H1 (cell line): ENCODE measurements around the gene CAMKK1. TPM values are rescaled to one million over a fixed set of nuclear protein-coding genes. Genes with fewer than 3 reads are reported as not detected.
A peak's percentile ranks its signal among the peaks of the same experiment; 100 is the strongest.

Experiments used
- CTCF ChIA-PET: fragments of 300-600 bp; sonication (Branson Sonifier 250); formaldehyde crosslinking; loops from one replicate; lab custom pipeline; 2021; ENCODE audit not compliant: partially characterized antibody; lab: Charles Lee
- POLR2A ChIA-PET: fragments of 300-600 bp; sonication (Branson Sonifier 250); formaldehyde crosslinking; loops from one replicate; lab custom pipeline; 2021; ENCODE audit warnings: inconsistent platforms; ENCODE audit not compliant: partially characterized antibody; lab: Charles Lee
- DNase-seq, 2 experiments: peaks; one replicate each; pipeline versions ENCODE4 v3.0.0 to v3.0.0-alpha.2; 2010 to 2022; ENCODE audit warnings: low spot score in 2 of 2, low read depth in 1 of 2, mixed read lengths in 1 of 2
- FAIRE-seq: peaks from 2 replicates; lab custom pipeline; 2011; peaks lifted over from hg19 to GRCh38; lab: Jason Lieb, UNC
- H2AFZ ChIP-seq: 2 replicates; pipeline ENCODE4 v1.8.1; 2012; ENCODE audit warnings: low read length, inconsistent platforms
- H2AK5ac ChIP-seq: 2 replicates; pipeline ENCODE4 v1.6.1; 2013; ENCODE audit warnings: low read depth, low read length
- H2BK120ac ChIP-seq: replicated peaks from 2 replicates; pipeline ENCODE3; 2013; ENCODE audit warnings: low read depth, low read length, inconsistent platforms
- H2BK12ac ChIP-seq: 2 replicates; pipeline ENCODE4 v1.6.1; 2013; ENCODE audit warnings: low read depth, low read length
- H2BK15ac ChIP-seq: 2 replicates; pipeline ENCODE4 v1.6.1; 2013; ENCODE audit warnings: low read length
- H2BK20ac ChIP-seq: 2 replicates; pipeline ENCODE4 v1.6.1; 2013; ENCODE audit warnings: low read length
- H2BK5ac ChIP-seq: 2 replicates; pipeline ENCODE4 v1.6.1; 2013; ENCODE audit warnings: low read depth, low read length
- H3K14ac ChIP-seq: 2 replicates; pipeline ENCODE4 v1.6.1; 2013; ENCODE audit warnings: inconsistent platforms; ENCODE audit not compliant: insufficient read length
- H3K18ac ChIP-seq: 2 replicates; pipeline ENCODE4 v1.6.1; 2013; ENCODE audit warnings: low read length; ENCODE audit errors: extremely low read depth
- H3K23ac ChIP-seq: 2 replicates; pipeline ENCODE4 v1.6.1; 2013; ENCODE audit warnings: inconsistent platforms; ENCODE audit not compliant: insufficient read length
- H3K23me2 ChIP-seq: 2 replicates; pipeline ENCODE4 v1.6.1; 2013; ENCODE audit warnings: low read depth, low read length
- H3K27ac ChIP-seq: 2 replicates; pipeline ENCODE4 v1.6.1; 2011; ENCODE audit warnings: low read depth, low read length, inconsistent platforms
- H3K27me3 ChIP-seq, 4 experiments: replicated peaks in 1 of 4; 1 replicate in 1 of 4; 2 replicates in 3 of 4; pipeline versions ENCODE4 v1.6.1 to v1.8.1; 2011 to 2013; ENCODE audit warnings: low read length in 3 of 4, mild to moderate bottlenecking in 3 of 4, inconsistent platforms in 2 of 4, mixed read lengths in 2 of 4, moderate library complexity in 1 of 4; ENCODE audit not compliant: control insufficient read depth in 3 of 4, insufficient read depth in 3 of 4; ENCODE audit errors: extremely low read depth in 1 of 4
- H3K36me3 ChIP-seq, 4 experiments: 2 replicates each; pipeline versions ENCODE4 v1.6.1 to v1.8.1; 2011 to 2013; ENCODE audit warnings: mild to moderate bottlenecking in 4 of 4, low read length in 3 of 4, moderate library complexity in 2 of 4, control low read depth in 1 of 4, inconsistent platforms in 1 of 4; ENCODE audit not compliant: insufficient read depth in 4 of 4, control insufficient read depth in 2 of 4
- H3K4ac ChIP-seq: replicated peaks from 2 replicates; pipeline ENCODE3; 2013; ENCODE audit warnings: low read length, low read depth, mixed read lengths, inconsistent platforms; ENCODE audit not compliant: insufficient read length
- H3K4me1 ChIP-seq, 4 experiments: replicated peaks in 1 of 4; 1 replicate in 1 of 4; 2 replicates in 3 of 4; pipeline versions ENCODE4 v1.6.1 to v1.8.1; 2011 to 2013; ENCODE audit warnings: low read length in 3 of 4, inconsistent platforms in 2 of 4, mixed read lengths in 1 of 4; ENCODE audit not compliant: insufficient read depth in 4 of 4, control insufficient read depth in 3 of 4
- H3K4me2 ChIP-seq, 2 experiments: 2 replicates each; pipeline versions ENCODE4 v1.6.1 to v1.8.1; 2011 to 2013; ENCODE audit warnings: low read depth in 2 of 2, low read length in 2 of 2, control low read depth in 1 of 2, inconsistent platforms in 1 of 2, mild to moderate bottlenecking in 1 of 2; ENCODE audit not compliant: insufficient read depth in 1 of 2
- H3K4me3 ChIP-seq, 4 experiments: fragments of 200-600, 300-600 bp in 1 of 4; sonication (generic), shearing (Covaris generic), sonication (Bioruptor Twin) in 1 of 4; 2 replicates each; pipeline versions ENCODE4 v1.5.1 to v1.8.1; 2011 to 2016; ENCODE audit warnings: low read length in 4 of 4, low read depth in 3 of 4, control low read depth in 2 of 4, inconsistent platforms in 2 of 4, mild to moderate bottlenecking in 2 of 4, mixed read lengths in 1 of 4, moderate library complexity in 1 of 4; ENCODE audit not compliant: insufficient read depth in 2 of 4; ENCODE audit errors: extremely low read depth in 1 of 4
- H3K56ac ChIP-seq: replicated peaks from 2 replicates; pipeline ENCODE3; 2013; ENCODE audit warnings: low read depth, mild to moderate bottlenecking, mixed read lengths, low read length, inconsistent platforms; ENCODE audit not compliant: insufficient read length
- H3K79me1 ChIP-seq: 2 replicates; pipeline ENCODE4 v1.6.1; 2013; ENCODE audit warnings: low read depth, low read length, control low read depth
- H3K79me2 ChIP-seq, 2 experiments: 2 replicates each; pipeline versions ENCODE4 v1.6.1 to v1.8.1; 2012 to 2013; ENCODE audit warnings: low read length in 2 of 2, mild to moderate bottlenecking in 2 of 2, inconsistent platforms in 1 of 2; ENCODE audit not compliant: insufficient read depth in 2 of 2, control insufficient read depth in 1 of 2
- H3K9ac ChIP-seq, 4 experiments: replicated peaks in 1 of 4; 1 replicate in 1 of 4; 2 replicates in 3 of 4; pipeline versions ENCODE4 v1.6.1 to v1.8.1; 2011 to 2013; ENCODE audit warnings: low read depth in 3 of 4, low read length in 3 of 4, control low read depth in 2 of 4, mild to moderate bottlenecking in 2 of 4, moderate library complexity in 2 of 4, inconsistent platforms in 1 of 4; ENCODE audit errors: extremely low read depth in 1 of 4
- H3K9me3 ChIP-seq, 2 experiments: 2 replicates each; pipeline versions ENCODE4 v1.6.1 to v1.8.1; 2012 to 2013; ENCODE audit warnings: mild to moderate bottlenecking in 2 of 2, moderate library complexity in 2 of 2, control low read depth in 1 of 2, inconsistent platforms in 1 of 2, low read depth in 1 of 2, low read length in 1 of 2, mixed read lengths in 1 of 2; ENCODE audit not compliant: insufficient read depth in 2 of 2
- H4K20me1 ChIP-seq, 2 experiments: replicated peaks in 1 of 2; 2 replicates each; pipeline versions ENCODE3 to v1.8.1; 2011 to 2013; ENCODE audit warnings: inconsistent platforms in 2 of 2, low read length in 2 of 2, mild to moderate bottlenecking in 1 of 2; ENCODE audit not compliant: insufficient read depth in 2 of 2, control insufficient read depth in 1 of 2
- H4K5ac ChIP-seq: 2 replicates; pipeline ENCODE4 v1.6.1; 2013; ENCODE audit warnings: low read length, low read depth, mixed read lengths, inconsistent platforms; ENCODE audit not compliant: insufficient read length
- H4K8ac ChIP-seq: 2 replicates; pipeline ENCODE4 v1.8.0; 2013; ENCODE audit warnings: mild to moderate bottlenecking, moderate library complexity, low read length, inconsistent platforms; ENCODE audit not compliant: insufficient read depth; ENCODE audit errors: extremely low read depth
- H4K91ac ChIP-seq: replicated peaks from 2 replicates; pipeline ENCODE3; 2013; ENCODE audit warnings: low read length, mixed read lengths, inconsistent platforms; ENCODE audit not compliant: insufficient read length
- ATF3 ChIP-seq: IDR thresholded peaks from 2 replicates; pipeline ENCODE4 v1.6.1; 2011; ENCODE audit warnings: low read depth, mild to moderate bottlenecking, low read length; ENCODE audit not compliant: insufficient read depth
- GABPA ChIP-seq: IDR thresholded peaks from 2 replicates; pipeline ENCODE4 v1.6.1; 2011; ENCODE audit warnings: mild to moderate bottlenecking, low read length, moderate library complexity, borderline replicate concordance; ENCODE audit not compliant: insufficient read depth
- POLR2AphosphoS5 ChIP-seq: IDR thresholded peaks from 2 replicates; pipeline ENCODE4 v1.6.1; 2011; ENCODE audit warnings: low read depth, low read length
- WGBS, 2 experiments: shearing (Covaris generic) in 1 of 2; methylation state at CpG; one replicate each; pipeline versions ENCODE4 v1.1.6 to v1.1.7; 2013 to 2015; ENCODE audit warnings: low lambda C conversion rate in 2 of 2, mixed read lengths in 2 of 2, inconsistent platforms in 1 of 2, low coverage in 1 of 2, missing lambda C conversion rate in 1 of 2; ENCODE audit not compliant: insufficient replicate concordance in 2 of 2, insufficient coverage in 1 of 2, insufficient read length in 1 of 2; ENCODE audit errors: extremely low coverage in 1 of 2, missing lambda C conversion rate in 1 of 2; 5-methylcytosine and 5-hydroxymethylcytosine counted together
- polyA plus RNA-seq, 7 experiments: library from polyadenylated mRNA; depleted of rRNA in 3 of 7; stranded (reverse) in 5 of 7; unstranded in 2 of 7; fragments of >200 nt in 5 of 7; fragments of 200-250 nt in 2 of 7; gene quantifications; 1 replicate in 5 of 7; 2 replicates in 1 of 7; 4 replicates in 1 of 7; pipeline versions ENCODE4 v1.2.1 to v1.2.3, GENCODE V29; 2011 to 2013; ENCODE audit warnings: missing spikeins in 2 of 7, mixed read lengths in 2 of 7
- total RNA-seq: library from RNA; stranded (reverse); fragmentation: NEBNext Ultra II Directional; extraction: Animal tissue kit (Norgen Biotek cat#: 25700); gene quantifications from 2 replicates; pipeline ENCODE4 v1.2.1, GENCODE V29; 2021
- TF ChIP-seq, protein P1 (sequence below), 3 experiments: IDR thresholded peaks; 1 replicate in 2 of 3; 2 replicates in 1 of 3; pipeline versions ENCODE4 v1.5.1 to v1.6.1; 2011; ENCODE audit warnings: low read length in 3 of 3, mild to moderate bottlenecking in 3 of 3, inconsistent platforms in 2 of 3, low read depth in 1 of 3, moderate library complexity in 1 of 3; ENCODE audit not compliant: insufficient read depth in 1 of 3; ENCODE audit errors: control extremely low read depth in 1 of 3

Gene CAMKK1
- total and polyA plus RNA-seq, 2 of the 8 experiments (the other 6 are each of a cell fraction or from before 2014, with no cell fraction given), result 7.1 to 7.6 TPM

- Histone ChIP-seq H3K9me3 (no peaks in the 10 kb centered on the region), H3K79me2 (no peaks in the 10 kb centered on the region), H2BK15ac (no peak overlapping the region), H3K79me1 (no peaks in the 10 kb centered on the region), H3K4me3 (no peak overlapping the region), H3K56ac (no peak overlapping the region), H3K27me3 (no peaks in the 10 kb centered on the region), H4K5ac (no peak overlapping the region), H3K4me1 (no peaks in the 10 kb centered on the region), H3K14ac (no peak overlapping the region), H3K36me3 (peaks cover 0 to 3% (median under 1%) of the 10 kb centered on the region in 4 experiments; a peak in 1 of 8 replicates), H3K18ac (no peak overlapping the region), H4K91ac (no peak overlapping the region), H4K20me1 (no peaks in the 10 kb centered on the region), H3K27ac (no peak overlapping the region), H3K4ac (no peak overlapping the region), H3K23me2 (no peaks in the 10 kb centered on the region), H3K23ac (no peak overlapping the region), H4K8ac (no peak overlapping the region), H2BK120ac (no peak overlapping the region), H2AK5ac (no peak overlapping the region), H2AFZ (no peak overlapping the region), H3K9ac (no peak overlapping the region), H2BK20ac (no peak overlapping the region), H2BK5ac (peak overlapping the region; percentile 44; the same call in 1 of the 2 replicates), H3K4me2 (no peak overlapping the region), H2BK12ac (no peak overlapping the region)
- 89% methylated on average over 11 of the region's 11 CpGs; no CpG with 5 or more reads in 1 of the 2 experiments for WGBS, 2 experiments
- POLR2A ChIA-PET, result interaction anchor here (1.5 to 1.7 kb wide), 2 partner anchors 13 to 15 kb away, joined by 3 to 5 read pairs; no protein-coding TSS in a partner anchor
- no peak for FAIRE-seq
- TF ChIP-seq, protein P1, sequence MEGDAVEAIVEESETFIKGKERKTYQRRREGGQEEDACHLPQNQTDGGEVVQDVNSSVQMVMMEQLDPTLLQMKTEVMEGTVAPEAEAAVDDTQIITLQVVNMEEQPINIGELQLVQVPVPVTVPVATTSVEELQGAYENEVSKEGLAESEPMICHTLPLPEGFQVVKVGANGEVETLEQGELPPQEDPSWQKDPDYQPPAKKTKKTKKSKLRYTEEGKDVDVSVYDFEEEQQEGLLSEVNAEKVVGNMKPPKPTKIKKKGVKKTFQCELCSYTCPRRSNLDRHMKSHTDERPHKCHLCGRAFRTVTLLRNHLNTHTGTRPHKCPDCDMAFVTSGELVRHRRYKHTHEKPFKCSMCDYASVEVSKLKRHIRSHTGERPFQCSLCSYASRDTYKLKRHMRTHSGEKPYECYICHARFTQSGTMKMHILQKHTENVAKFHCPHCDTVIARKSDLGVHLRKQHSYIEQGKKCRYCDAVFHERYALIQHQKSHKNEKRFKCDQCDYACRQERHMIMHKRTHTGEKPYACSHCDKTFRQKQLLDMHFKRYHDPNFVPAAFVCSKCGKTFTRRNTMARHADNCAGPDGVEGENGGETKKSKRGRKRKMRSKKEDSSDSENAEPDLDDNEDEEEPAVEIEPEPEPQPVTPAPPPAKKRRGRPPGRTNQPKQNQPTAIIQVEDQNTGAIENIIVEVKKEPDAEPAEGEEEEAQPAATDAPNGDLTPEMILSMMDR (IDR thresholded peaks at IDR 0.05; ENCODE audit: control extremely low read depth in 1 of 3, insufficient read depth in 1 of 3, low read depth in 1 of 3, low read length in 3 of 3), result no peak
- TF ChIP-seq POLR2AphosphoS5 (no peak), GABPA (no peak), ATF3 (no peak)
- CTCF ChIA-PET, result interaction anchor here (1.2 to 12.7 kb wide), 3 partner anchors 10 to 138 kb away, joined by 3 to 131 read pairs (median 10); no protein-coding TSS in a partner anchor
- no peak for DNase-seq
Observed at GRCh38 chr17:3867606-3868005, 25.2 kb downstream of the CAMKK1 start.
